Liver (tissue), 9 donors: ENCODE results near the gene TBC1D14. TPM values are rescaled to one million over a fixed set of nuclear protein-coding genes. Genes with fewer than 3 reads are reported as not detected.

Experiments
- DNase-seq: peaks from one replicate; pipeline ENCODE4 v3.0.0-alpha.2; 2017; ENCODE audit warnings: low spot score
- H3K27ac ChIP-seq, 2 donors: one replicate each; pipeline ENCODE4 v1.7.0; 2013; ENCODE audit warnings: inconsistent platforms in 2 of 2, low read length in 2 of 2, control low read depth in 1 of 2, low read depth in 1 of 2, mild to moderate bottlenecking in 1 of 2
- H3K27me3 ChIP-seq, 4 donors: one replicate each; pipeline versions ENCODE4 v1.6.1 to v1.7.0; 2013; ENCODE audit warnings: low read length in 3 of 4, inconsistent platforms in 1 of 4, mild to moderate bottlenecking in 1 of 4, moderate library complexity in 1 of 4; ENCODE audit not compliant: control insufficient read depth in 4 of 4, insufficient read depth in 4 of 4
- H3K36me3 ChIP-seq, 4 donors: one replicate each; pipeline versions ENCODE4 v1.6.1 to v1.7.0; 2013; ENCODE audit warnings: low read length in 3 of 4, mild to moderate bottlenecking in 3 of 4, low read depth in 1 of 4, moderate library complexity in 1 of 4; ENCODE audit not compliant: control insufficient read depth in 4 of 4, insufficient read depth in 3 of 4
- H3K4me1 ChIP-seq, 4 donors: one replicate each; pipeline versions ENCODE4 v1.6.1 to v1.7.0; 2013; ENCODE audit warnings: low read length in 3 of 4, mild to moderate bottlenecking in 3 of 4, moderate library complexity in 1 of 4; ENCODE audit not compliant: control insufficient read depth in 4 of 4, insufficient read depth in 4 of 4
- H3K4me3 ChIP-seq, 3 donors: one replicate each; pipeline versions ENCODE4 v1.6.1 to v1.7.0; 2013; ENCODE audit warnings: low read length in 3 of 3, control low read depth in 1 of 3, low read depth in 1 of 3, mild to moderate bottlenecking in 1 of 3
- H3K9ac ChIP-seq, 2 donors: one replicate each; pipeline ENCODE4 v1.7.0; 2013; ENCODE audit warnings: low read length in 2 of 2, mild to moderate bottlenecking in 2 of 2, moderate library complexity in 2 of 2, control low read depth in 1 of 2, low read depth in 1 of 2
- H3K9me3 ChIP-seq, 4 donors: one replicate each; pipeline versions ENCODE4 v1.6.1 to v1.7.0; 2013; ENCODE audit warnings: low read length in 3 of 4; ENCODE audit not compliant: control insufficient read depth in 4 of 4
- ATF3 ChIP-seq: IDR thresholded peaks from 2 replicates; pipeline ENCODE4 v1.6.1; 2016; ENCODE audit warnings: antibody characterized with exemption
- CTCF ChIP-seq: fragments of 150-350 bp; IDR thresholded peaks from 2 replicates; pipeline ENCODE4 v1.5.1; 2017; ENCODE audit warnings: improper control_type of control experiment, low read depth, low read length; ENCODE audit not compliant: missing input control
- EGR1 ChIP-seq, 2 donors: IDR thresholded peaks; 2 replicates each; pipeline ENCODE4 v1.6.1; 2016 to 2018; ENCODE audit warnings: antibody characterized with exemption in 2 of 2, low read depth in 2 of 2
- FOXA1 ChIP-seq: IDR thresholded peaks from 2 replicates; pipeline ENCODE4 v1.6.1; 2016; ENCODE audit warnings: antibody characterized with exemption
- FOXA2 ChIP-seq: IDR thresholded peaks from 2 replicates; pipeline ENCODE4 v1.6.1; 2016; ENCODE audit warnings: antibody characterized with exemption
- GABPA ChIP-seq, 2 donors: IDR thresholded peaks in 1 of 2; conservative IDR thresholded peaks in 1 of 2; 2 replicates each; pipeline ENCODE4 v1.6.1; 2016; ENCODE audit warnings: antibody characterized with exemption in 2 of 2, mild to moderate bottlenecking in 1 of 2, moderate library complexity in 1 of 2
- HNF4A ChIP-seq, 2 donors: conservative IDR thresholded peaks; 2 replicates each; pipeline ENCODE4 v1.6.1; 2016; ENCODE audit warnings: antibody characterized with exemption in 2 of 2, mild to moderate bottlenecking in 2 of 2
- HNF4G ChIP-seq: IDR thresholded peaks from 2 replicates; pipeline ENCODE4 v1.6.1; 2016; ENCODE audit warnings: antibody characterized with exemption
- JUND ChIP-seq, 2 donors: IDR thresholded peaks; 2 replicates each; pipeline ENCODE4 v1.6.1; 2016; ENCODE audit warnings: antibody characterized with exemption in 2 of 2
- MAX ChIP-seq: IDR thresholded peaks from 2 replicates; pipeline ENCODE4 v1.6.1; 2016; ENCODE audit warnings: antibody characterized with exemption
- NR2F2 ChIP-seq: IDR thresholded peaks from 2 replicates; pipeline ENCODE4 v1.6.1; 2016; ENCODE audit warnings: antibody characterized with exemption
- RAD21 ChIP-seq, 2 donors: IDR thresholded peaks; 2 replicates each; pipeline ENCODE4 v1.6.1; 2016; ENCODE audit warnings: antibody characterized with exemption in 2 of 2, mild to moderate bottlenecking in 2 of 2
- REST ChIP-seq: IDR thresholded peaks from 2 replicates; pipeline ENCODE4 v1.6.1; 2016; ENCODE audit warnings: antibody characterized with exemption, mild to moderate bottlenecking
- RXRA ChIP-seq, 2 donors: IDR thresholded peaks; 2 replicates each; pipeline ENCODE4 v1.6.1; 2017 to 2018; ENCODE audit warnings: antibody characterized with exemption in 2 of 2, mild to moderate bottlenecking in 1 of 2
- SP1 ChIP-seq: IDR thresholded peaks from 2 replicates; pipeline ENCODE4 v1.6.1; 2018; ENCODE audit warnings: antibody characterized with exemption, mild to moderate bottlenecking
- TAF1 ChIP-seq: conservative IDR thresholded peaks from 2 replicates; pipeline ENCODE4 v1.6.1; 2016; ENCODE audit warnings: antibody characterized with exemption, mild to moderate bottlenecking
- YY1 ChIP-seq: IDR thresholded peaks from 2 replicates; pipeline ENCODE4 v1.6.1; 2016; ENCODE audit warnings: antibody characterized with exemption, mild to moderate bottlenecking
- ZBTB33 ChIP-seq: IDR thresholded peaks from 2 replicates; pipeline ENCODE4 v1.6.1; 2016; ENCODE audit warnings: antibody characterized with exemption
- WGBS: extraction: QIAGEN DNeasy Blood & Tissue Kit; methylation state at CpG from one replicate; pipeline ENCODE4 v1.1.7; 2013; 5-methylcytosine and 5-hydroxymethylcytosine counted together
- polyA plus RNA-seq, 2 donors: library from polyadenylated mRNA; stranded (reverse) in 1 of 2; unstranded in 1 of 2; fragments of 200-250 nt in 1 of 2; fragments of >200 nt in 1 of 2; fragmentation: Nextera tagmentation in 1 of 2; extraction: Ambion mirVana in 1 of 2; gene quantifications; one replicate each; pipeline versions ENCODE4 v1.2.1 to v1.2.3, GENCODE V29; 2013 to 2015
- total RNA-seq, 2 donors: library from RNA; depleted of rRNA; stranded (reverse); fragments of >200 nt; gene quantifications; one replicate each; pipeline ENCODE4 v1.2.3, GENCODE V29; 2014
- donor health status: healthy.
- donor health status: healthy.
- donor health status: healthy.
- donor health status: healthy.
- donor health status: healthy.

The TBC1D14 gene
- total and polyA plus RNA-seq, 4 donors, result 10.0 to 45.2 (median 22.7) TPM

- TF ChIP-seq CTCF (no peak), TAF1 (no peak), GABPA (IDR thresholded peaks at IDR 0.05 in 1 of 2, conservative IDR thresholded peaks at IDR 0.05 in 1 of 2) (no peak)
Measured at GRCh38 chr4:6875431-6875831, 34.2 kb upstream of the TBC1D14 start (continued).

DNA sequence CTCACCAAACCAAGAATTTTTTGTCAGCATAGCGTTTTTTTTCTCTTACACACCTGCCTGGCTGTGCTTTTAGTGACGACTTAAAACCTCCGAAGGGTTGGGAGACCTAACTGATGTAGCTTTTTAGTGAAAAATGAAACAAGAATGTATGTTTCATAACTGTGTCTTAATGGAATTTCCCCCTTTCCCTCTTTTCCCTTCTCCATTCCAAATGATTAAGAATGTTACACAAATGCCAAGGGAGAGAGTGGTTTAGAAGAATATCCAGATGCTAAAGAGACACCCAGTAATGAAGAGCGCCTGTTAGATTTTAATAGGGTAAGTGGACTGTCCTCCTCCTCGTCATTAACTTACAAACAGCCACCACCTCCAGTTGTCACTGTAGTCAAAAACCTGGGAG lies 33.2 kb upstream of the TBC1D14 start:
- no peaks in the 10 kb centered on the region for H3K9me3 ChIP-seq
- peaks cover 11 to 77% (median 47%) of the 10 kb centered on the region in 4 donors for H3K36me3 ChIP-seq
- H3K27ac ChIP-seq, result no peak overlapping the region
- 91% methylated on average over 5 of the region's 5 CpGs for WGBS
- H3K27me3 ChIP-seq, result no peaks in the 10 kb centered on the region
- no peak overlapping the region for H3K4me3 ChIP-seq
- H3K9ac ChIP-seq, result no peak overlapping the region
- TF ChIP-seq HNF4A (conservative IDR thresholded peaks at IDR 0.05), result no peak
- no peak for TF ChIP-seq YY1
- no peak for TF ChIP-seq SP1
- TF ChIP-seq REST, result no peak
- TF ChIP-seq HNF4G, result no peak
- TF ChIP-seq FOXA1, result no peak
- no peak for TF ChIP-seq JUND (IDR thresholded peaks at IDR 0.05)
- H3K4me1 ChIP-seq, result peaks cover 0 to 4% (median 0%) of the 10 kb centered on the region in 4 donors
- no peak for DNase-seq

DNA sequence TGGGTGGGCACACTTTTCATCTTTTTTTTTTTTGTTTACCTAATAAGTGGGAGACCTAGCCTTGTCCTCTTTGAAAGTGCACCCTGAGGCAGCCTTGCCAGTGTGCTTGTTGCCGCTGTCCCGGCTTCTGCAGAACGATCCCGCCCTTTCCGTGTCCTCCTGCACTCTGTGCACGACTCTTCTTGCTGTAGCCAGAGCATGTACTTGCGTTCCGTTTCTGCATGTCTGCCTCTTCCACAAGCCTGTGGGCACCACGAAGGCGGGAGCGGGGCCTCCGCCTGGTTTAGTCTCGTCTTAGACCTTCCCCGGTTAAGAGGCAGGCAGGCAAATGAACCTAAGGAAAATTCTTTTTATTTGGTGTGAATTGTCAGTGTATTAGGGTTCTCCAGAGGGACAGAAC lies 32.6 kb upstream of the TBC1D14 start:
- WGBS, result 95% methylated on average over 14 of the region's 14 CpGs
- TF ChIP-seq HNF4A (conservative IDR thresholded peaks at IDR 0.05), result no peak
- TF ChIP-seq HNF4G, result no peak
- TF ChIP-seq ZBTB33, result no peak
- TF ChIP-seq JUND (IDR thresholded peaks at IDR 0.05), result no peak
- no peak for TF ChIP-seq RXRA (IDR thresholded peaks at IDR 0.05)
- no peak for TF ChIP-seq FOXA2
- no peak for TF ChIP-seq YY1
- no peak for TF ChIP-seq RAD21 (IDR thresholded peaks at IDR 0.05)
- no peak for TF ChIP-seq TAF1
- TF ChIP-seq FOXA1, result no peak
- TF ChIP-seq ATF3, result no peak
- TF ChIP-seq REST, result no peak
- TF ChIP-seq EGR1 (IDR thresholded peaks at IDR 0.05; ENCODE audit: low read depth in 2 of 2), result no peak
- no peak for TF ChIP-seq MAX
- no peak for TF ChIP-seq NR2F2
- no peak for TF ChIP-seq SP1
- no peak for TF ChIP-seq GABPA (IDR thresholded peaks at IDR 0.05 in 1 of 2, conservative IDR thresholded peaks at IDR 0.05 in 1 of 2)

More for the DNA sequence above, 32.6 kb upstream of the TBC1D14 start:
- H3K9me3 ChIP-seq, result no peaks in the 10 kb centered on the region
- no peaks in the 10 kb centered on the region for H3K27me3 ChIP-seq
- H3K4me3 ChIP-seq, result no peak overlapping the region
- no peak overlapping the region for H3K9ac ChIP-seq
- peaks cover 0 to 4% (median 0%) of the 10 kb centered on the region in 4 donors for H3K4me1 ChIP-seq
- H3K27ac ChIP-seq, result no peak overlapping the region
- H3K36me3 ChIP-seq, result peaks cover 11 to 79% (median 47%) of the 10 kb centered on the region in 4 donors
- no peak for DNase-seq
